ENCODE measurements around the gene GADD45G.

The GADD45G gene

DNA sequence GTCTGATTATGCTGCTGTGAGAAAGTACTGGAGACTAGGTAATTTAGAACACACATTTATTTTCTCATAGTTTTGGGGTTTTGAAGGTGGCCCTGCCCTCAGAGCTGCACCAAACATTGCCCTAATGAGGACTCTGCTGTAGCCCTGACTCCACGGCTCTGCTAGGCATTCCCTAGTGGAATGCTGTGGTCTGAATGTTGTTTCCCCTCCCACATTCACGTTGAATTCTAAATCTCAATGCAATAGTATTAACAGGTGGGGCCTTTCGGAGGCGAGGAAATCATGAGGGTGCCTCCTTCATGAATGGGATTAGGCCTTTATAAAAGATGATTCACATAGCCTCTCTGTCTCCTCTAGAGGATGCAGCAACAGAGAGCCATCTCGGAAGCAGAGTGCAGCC lies 25.7 kb downstream of the GADD45G start:
- no peak for DNase-seq (ENCODE audit: low read depth)

DNA sequence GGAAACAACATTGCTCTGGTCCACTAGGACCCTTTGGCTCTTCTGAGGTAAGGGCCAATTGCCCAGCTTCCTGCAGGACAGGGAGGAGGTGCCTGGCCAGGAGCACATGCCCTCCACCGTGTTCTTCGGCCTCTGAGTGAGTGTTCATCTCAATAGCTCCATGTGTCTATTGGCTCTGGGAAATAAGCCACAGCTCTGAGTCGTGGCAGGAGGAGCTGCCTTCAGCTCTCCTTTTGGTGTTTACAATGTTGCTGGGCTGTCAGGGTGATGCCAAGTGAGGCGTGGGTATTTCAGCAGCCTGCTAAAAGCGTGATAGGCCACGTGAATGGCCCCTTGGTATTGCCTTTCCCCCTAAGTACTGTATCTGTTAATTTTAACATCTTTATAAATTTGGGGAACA lies 26.6 kb downstream of the GADD45G start:
- no peak for DNase-seq (ENCODE audit: low read depth)

DNA sequence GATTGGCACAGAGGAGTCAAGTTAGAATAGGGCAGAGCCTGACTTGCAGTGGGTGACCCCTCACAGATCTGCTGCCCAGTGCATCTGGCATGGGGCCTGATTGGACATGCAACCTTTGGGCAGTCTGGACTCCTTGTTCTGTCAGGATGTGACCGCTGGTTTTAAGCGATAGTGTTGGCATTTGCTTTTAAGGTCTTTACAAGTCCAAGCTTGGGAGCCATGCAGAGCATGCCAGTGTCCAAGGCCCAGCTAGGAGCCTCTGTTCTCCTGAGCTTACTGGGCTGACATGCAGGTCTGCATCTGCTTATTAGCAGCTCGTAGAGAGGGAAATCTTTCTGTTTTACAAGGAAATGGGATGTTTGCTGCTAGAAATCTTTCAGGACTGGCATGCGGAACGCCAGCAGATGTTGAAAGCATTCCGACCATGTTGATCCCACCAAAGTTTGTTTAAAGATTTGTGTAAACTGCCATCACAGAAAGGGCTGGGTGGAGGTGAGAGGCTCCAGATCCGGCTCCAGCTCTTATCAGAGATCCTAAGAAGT lies 27.5 kb downstream of the GADD45G start:
- no peak for DNase-seq (ENCODE audit: low read depth)

DNA sequence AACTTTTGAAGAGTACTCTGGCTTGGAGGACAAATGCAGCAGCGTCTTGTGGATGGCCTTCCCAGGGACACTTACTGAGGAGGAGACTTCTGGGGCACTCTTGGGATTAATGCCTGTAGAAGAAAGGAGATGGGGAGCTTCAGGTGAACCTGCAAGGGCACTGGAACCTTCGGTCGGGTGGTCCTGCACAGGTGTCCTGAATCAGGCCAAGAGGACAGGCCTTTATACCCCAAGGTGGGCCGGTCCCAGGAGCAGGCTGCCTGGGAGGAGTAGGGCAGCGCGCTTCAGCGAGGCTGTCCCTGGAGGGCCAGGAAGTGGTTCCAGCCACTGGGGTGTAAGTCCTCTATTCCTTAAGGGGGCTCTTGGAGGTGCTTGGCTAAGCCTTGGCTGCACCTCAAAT lies 27.9 kb downstream of the GADD45G start:
- DNase-seq (ENCODE audit: low read depth): no peak

DNA sequence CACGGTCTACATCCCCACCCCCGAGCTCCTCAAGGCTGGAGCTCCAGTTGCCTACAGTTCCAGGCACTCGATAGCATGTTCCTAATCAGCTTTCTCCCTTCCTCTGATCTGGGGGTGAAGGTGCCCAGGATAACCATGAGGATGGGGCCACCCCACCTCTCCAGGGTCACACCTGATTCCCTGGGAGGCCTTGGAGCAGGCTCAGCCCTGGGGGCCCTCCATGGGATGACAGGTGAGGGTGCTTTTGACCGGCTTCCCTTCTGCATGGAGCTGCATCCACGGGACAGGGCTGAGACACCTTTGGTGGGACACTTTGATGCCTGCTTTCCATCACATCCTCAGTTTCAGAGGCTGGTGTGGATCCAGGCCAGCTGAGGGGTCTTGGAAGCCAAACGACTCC lies 28.6 kb downstream of the GADD45G start:
- DNase-seq (ENCODE audit: low read depth): no peak

DNA sequence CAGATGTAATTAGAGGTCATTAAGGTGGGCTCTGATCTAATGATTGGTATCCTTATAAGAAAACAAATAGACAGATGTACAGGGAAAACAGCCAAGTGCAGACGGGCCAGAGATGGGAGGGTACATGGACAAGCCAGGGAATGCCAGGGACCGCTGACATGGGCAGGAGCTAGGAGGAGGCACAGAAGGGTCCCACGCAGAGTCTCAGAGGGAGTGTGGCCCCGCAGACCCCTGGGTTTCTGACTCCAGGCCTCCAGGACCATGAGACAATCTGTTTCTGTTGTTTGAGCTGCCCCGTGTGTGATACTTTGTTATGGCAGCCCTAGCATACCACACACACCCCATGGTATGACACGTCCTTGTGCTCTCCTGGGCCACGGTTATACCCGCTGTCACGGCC lies 29.1 kb downstream of the GADD45G start:
- DNase-seq (ENCODE audit: low read depth): no peak

DNA sequence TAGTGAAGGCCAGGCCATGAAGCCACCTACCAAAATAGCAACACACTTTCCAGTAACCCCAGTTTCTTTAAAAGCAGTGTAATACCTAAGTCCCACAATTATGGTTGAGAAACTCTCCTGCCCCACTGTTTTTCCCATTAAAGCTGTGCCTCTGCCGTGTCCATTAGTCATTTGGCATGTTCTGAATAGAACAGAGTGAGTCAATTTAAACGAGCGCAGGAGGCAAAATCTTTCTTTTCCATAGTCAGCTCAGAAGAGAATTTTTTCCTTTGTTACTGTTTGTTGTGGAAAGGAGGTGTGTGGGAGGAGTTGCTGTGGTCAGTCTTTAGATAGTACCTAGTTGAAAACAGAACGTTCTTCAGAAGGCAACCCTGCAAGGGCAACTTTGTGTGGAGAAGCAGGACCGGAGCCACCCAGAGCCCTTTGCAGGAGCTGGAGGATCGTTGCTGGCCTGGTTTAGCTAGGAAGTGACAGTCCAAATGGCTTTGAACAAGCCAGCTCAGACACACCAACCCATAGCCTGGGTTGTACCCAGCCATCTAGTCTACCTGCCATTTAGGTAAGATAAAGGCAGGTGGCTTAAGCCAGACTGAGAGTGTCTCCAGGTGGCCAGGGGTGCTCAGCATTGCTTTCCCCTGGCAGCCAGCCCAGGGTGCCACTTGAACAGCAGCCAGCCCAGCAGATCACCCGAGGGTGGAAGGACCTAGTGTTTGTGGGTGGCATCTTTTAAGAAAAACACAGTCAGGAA lies 30.4 kb downstream of the GADD45G start:
- peak; percentile 48 for DNase-seq (ENCODE audit: low read depth)

DNA sequence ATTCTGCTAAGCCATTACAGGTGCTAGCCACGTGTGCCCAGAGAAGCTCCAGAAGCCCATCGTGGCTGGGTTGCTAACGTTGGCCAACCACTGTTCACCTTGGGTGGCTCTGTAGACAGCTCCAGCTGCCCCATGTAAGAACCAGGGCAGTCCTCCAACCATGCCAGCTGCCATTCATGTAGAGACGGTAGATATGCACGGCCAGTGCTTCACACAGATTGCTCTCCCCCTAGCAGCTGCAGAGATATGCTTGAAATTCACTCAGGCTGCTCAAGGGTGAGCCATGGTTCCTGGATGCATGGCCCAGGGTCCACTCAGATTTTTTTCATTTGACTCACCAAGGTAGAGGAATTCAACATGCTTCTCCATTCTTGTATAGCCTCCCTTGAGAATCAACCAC lies 31.0 kb downstream of the GADD45G start:
- peak; percentile 25 for DNase-seq (ENCODE audit: low read depth)

DNA sequence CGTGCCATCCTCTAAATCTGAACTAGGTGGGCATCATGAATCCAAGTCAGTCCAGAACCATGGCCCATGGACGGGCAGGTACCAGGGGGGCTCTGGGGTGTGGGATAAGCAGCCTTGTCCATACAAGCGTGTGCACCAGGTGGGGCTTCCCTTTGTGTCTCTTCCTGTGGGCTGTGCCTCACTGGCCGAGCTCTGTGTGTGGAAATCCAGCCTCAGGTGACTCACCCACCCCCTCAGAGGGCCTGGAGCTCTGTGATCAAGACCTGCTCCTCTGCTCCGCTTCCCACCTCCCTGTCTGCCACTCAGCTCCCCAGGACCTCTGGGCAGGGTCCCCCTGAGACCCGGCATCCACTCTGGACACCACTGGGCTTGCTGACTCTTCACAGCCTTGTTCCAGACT lies 33.0 kb downstream of the GADD45G start:
- DNase-seq (ENCODE audit: low read depth): no peak

DNA sequence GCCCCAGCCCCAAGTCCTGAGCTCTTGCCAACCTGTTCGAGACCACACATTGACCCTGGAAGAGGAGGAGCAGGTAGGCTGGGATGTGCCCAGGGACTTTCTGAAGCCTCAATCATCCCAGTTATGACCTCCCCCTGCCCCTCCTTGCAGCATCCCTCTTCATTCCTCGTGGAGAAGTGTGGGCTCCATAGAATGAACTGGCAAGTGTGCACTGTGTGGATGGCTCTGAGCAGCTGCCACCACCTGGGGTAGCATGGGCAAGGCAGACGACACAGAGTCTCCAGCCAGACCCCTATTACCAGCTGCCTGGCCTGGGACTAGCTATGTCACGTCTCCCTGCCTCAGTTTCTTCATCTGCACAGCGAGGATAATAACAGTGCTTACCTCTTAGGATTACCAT lies 33.5 kb downstream of the GADD45G start:
- DNase-seq (ENCODE audit: low read depth): no peak

DNA sequence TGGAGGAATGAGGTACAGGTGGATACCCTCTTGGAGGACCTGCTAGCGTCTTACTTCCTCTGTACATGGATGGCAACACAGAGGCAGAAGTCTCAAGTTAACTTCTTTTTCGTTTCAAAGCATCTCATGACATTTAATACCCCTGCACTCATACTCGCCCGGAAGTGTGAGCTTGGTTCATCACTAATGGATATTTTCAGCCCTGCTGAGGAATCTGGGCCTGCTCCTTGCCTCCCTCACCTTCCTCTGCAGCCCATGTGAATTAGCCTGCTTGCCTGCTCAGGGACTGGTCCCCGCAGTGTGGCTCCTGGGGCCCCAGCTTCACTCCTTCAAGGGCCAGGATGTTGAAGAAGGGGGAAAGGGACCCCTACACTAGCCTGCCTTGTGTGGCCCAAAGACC lies 34.1 kb downstream of the GADD45G start:
- no peak for DNase-seq (ENCODE audit: low read depth)

DNA sequence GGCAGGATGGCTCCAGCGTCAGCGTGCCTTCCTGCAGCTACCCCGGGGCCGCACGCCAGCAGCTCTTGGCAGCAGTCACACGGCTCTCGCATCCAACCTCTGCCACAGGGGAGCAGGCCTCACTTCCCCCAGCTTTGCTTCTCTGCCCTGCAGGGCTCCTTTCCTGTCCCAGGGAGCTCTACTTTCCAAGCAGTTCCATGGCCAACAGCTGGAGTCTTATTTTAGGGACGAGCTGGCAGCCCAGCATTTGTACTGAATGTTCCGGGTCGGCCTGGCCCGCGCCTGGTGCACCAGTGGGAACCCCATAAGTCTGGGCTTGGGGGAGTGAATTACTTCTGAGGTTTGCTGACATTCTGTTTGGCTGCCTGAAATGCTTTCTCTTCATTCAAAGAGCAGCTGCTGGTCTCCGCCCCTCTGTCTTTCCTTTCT lies 34.6 kb downstream of the GADD45G start:
- DNase-seq (ENCODE audit: low read depth): no peak

DNA sequence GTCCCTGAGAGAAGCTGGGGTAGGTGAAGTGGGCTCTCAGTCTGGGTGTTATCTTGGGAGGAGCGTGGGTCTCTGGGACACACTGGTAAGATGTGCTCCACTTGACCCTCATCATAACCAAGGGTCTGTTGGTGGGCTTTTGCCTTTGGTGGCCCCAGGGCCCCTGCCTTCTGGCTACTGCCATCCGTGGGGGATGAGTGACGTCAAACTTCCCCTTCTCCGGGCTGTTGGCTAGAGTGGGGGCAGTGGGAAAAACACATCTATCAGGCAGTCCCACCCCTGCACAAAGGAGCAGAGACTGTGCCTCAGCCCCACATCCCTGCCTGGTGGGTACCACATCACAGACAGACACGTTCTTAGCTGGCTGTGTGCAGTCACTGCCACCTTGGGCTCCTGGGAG lies 35.1 kb downstream of the GADD45G start:
- no peak for DNase-seq (ENCODE audit: low read depth)

DNA sequence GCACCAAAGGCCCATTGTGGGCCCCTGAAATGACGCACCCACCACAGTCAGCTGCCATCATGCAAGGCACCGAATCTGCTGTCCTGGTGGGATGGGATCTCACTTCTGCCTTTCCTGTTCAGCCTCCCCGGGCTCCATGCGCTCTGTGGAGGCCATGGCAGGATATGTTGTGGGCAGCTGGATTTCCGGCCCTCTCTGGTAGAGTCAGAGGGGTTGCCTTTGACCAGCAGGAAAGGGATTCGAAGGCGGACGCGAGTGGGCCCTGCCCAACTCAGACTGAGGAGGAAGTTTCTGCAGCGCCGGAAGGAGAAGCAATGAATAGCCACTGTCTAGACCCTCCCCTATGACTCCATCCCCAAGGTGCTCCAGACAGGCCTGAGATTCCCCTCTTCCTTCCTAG lies 35.5 kb downstream of the GADD45G start:
- no peak for DNase-seq (ENCODE audit: low read depth)

DNA sequence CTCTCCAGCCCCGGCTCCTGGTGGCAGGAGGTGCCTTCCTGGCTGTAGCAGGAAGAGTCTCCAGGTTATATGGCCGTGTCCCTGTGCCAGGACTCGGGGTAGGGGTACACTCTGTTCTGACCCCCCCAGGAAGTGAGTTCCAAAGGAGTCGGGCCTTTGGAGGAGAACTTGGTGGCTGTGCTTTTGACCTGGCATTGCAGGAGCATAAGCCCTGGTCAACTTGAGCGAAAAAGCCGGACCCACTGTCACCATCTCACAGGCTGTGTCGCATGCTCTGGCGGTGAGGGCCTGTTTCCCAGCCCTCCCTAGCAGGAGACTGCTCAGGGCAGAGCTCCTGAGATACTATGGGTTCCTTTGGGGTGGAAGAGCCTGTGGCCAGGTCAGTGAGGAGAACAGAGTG lies 36.0 kb downstream of the GADD45G start:
- DNase-seq (ENCODE audit: low read depth): no peak

DNA sequence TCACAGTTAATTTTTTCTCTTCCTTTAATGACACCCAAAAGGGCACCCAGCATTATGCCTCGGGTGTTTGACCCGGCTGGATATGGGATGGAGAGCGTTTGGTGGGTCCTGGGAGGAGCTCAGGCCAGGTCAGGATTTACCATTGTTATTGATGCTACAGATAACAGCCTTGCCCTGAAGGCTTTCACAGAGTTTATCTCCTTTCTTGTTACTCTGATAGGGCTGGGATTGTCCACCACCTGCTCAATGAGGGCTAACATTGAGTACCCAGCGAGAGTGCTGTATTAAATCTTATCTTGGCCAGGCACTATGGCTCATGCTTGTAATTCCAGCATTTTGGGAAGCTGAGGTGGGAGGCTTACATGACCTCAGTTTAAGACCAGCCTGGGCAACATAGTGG lies 37.2 kb downstream of the GADD45G start:
- no peak for DNase-seq (ENCODE audit: low read depth)

DNA sequence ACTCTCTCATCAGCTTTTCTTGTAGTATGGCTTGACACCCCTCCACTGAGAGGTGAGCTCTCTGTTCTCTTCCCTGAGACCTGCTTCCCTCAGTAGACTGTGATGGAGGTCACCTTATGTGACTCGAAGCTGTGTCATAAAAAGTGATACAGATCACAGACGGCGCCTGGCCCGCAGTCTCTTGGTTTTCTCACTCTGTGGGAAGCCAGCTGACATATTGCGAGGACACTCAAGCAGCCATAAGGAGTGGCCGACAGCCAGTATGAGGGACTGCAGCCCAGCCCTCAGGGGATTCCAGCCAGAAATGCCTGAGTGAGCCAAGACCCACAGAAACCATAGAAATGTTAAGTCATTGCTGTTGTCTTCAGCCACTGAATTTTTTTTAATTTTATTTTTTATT lies 38.0 kb downstream of the GADD45G start:
- no peak for DNase-seq (ENCODE audit: low read depth)

DNA sequence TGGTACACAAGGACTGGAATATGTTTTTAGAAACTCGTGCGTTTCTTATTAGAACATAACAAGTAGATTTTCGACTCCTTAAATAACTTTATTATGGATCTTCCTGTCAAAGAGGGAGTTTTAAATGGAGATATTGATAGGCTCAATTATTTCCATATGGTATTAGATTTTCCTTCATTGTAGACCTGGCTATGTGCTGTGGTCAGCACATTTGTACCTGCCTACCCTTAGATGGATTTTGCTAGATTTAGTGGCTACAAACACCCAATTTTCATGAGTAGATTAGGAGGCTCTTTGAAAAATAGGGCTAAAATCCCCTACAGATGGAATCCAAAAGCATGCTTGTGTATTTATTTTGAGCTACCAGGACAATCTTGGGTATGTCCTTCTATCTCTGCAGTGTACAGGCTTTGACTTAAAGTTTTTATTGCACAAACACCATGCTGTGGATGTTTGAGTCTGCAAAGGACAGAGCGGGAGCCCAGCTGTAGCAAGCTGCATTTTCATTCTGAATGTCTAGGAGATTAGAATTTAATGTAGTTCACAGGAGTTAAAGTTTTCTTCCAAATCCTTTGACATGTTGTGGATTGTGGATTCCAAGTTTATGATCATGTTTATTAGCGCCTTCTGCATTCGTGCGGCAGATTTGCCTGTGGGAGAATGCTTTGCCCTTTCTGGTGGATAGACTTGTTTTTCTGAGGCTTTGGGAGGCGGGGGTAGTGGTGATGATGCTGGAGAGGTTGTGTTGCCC lies 41.6 kb downstream of the GADD45G start:
- DNase-seq (ENCODE audit: low read depth): no peak

DNA sequence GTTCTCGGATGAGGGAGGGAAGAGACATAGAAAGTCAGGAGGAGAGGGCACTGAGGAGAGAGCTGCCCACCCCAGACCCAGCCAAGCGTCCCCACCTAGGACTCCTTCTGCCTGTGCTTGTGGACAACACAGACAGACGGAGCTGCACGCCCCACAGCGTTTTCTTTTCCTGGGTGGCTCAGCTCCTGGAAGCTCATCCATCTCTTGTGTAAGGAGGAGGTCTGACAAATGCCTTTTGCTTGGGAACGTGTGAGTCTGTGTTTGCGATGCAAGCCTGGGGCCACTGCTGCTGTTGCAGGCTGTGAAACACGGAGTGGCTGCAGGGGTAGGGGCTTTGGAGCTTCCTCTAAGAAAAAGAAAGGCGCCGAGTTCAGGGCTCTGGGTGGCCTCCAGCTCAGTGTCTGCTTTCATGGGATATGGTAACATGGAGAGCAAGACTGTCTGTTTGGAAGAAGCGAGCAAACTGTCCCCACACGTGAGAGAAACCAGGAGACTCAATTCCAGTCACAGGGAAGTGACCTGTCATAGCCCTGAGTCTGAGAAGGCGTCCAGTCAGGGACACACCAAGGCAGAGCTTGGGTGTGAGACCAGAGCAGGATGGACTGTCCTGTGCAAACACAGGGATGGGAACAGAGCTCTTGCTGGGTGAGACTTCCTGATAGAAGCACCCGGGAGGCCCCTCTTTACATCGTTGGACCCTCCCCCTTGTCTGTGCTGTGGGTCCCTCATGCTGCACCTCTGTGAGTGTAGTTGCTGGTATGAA lies 42.7 kb downstream of the GADD45G start:
- DNase-seq (ENCODE audit: low read depth): no peak

DNA sequence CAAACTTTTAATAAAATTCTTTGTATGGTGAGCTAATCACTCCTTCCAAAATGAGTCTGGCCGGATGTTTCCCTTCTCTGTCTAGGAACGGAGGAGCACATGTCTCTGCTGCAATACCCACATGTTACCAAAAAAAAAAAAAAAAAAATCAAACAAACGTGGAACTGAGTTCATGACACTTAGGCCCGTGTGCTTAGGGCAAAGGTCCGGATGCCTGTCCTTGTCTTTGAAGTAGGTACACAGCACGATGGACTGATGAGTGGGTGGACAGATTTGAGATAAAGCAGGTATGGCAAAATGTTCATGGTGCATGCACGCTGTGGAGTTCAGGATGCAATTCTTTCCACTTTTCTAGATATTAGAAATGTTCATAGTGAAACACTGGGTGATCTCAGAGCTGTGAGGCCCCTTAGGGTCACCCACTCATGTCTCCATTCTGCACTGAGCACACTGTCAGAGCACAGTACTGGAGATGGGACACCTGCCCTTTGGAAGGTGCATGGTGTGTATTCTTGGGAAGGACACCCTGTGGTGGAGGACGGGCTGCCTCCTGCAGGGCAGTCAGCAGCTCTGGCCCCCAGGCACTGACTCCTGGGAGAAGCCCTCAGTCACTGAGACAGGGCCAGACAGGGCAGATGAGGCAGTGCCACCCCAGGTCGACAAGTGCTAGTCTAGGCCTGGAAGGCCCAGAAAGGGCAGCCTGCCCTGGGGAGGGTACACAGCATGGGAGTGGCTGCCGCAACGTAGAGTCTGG lies 43.6 kb downstream of the GADD45G start:
- no peak for DNase-seq (ENCODE audit: low read depth)

DNA sequence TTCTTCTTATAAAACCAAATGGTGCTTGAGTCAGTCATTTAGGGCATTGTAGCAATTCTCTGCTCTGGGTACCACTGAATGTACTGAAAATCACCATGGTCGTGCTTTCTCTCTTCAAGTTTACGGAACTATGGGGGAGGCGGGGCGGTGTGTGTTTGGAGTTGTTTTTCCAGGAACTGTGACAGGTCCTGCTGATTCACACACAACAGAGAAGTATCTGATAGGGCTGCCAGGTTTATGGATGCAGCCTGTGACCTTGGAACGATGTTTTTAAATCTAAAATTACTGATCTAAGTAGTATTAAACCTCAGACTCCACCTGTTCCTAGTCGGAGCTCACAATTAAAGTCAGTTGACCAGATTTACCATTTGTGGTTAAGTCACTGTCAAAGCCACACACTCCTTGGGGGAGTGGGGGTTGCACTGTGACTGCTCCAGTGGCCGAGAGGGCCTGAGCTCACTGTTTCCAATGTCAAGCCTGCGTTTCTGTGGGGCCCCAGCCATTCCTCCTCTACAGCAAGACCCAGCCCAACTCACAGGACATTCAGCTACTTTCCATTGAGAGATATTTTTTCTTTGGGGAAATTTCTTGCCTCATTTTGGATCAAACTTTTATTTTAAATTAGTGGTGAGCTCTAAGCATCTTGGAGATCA lies 44.4 kb downstream of the GADD45G start:
- DNase-seq (ENCODE audit: low read depth): no peak

Data from HS-5 (cell line).